Measurements from ENCODE around the gene NCOA7.

- TF ChIP-seq CTCF (IDR thresholded peaks at IDR 0.05) (no peak), EZH2phosphoT487 (IDR thresholded peaks at IDR 0.05) (no peak)
Observed at GRCh38 chr6:125806813-125807212, 16.1 kb downstream of the NCOA7 start.
